Gastrocnemius medialis (tissue), 4 donors: ENCODE data around the gene CPA5. TPM values are rescaled to one million over a fixed set of nuclear protein-coding genes. Genes with fewer than 3 reads are reported as not detected.
"Not testable (repeated sequence)": the region's sequence is repeated elsewhere in the genome, so short reads cannot be mapped to it uniquely, and the experiment has no call there.

Experiments used
- ATAC-seq, 2 donors: fragments of 150-250 bp; one replicate each; pipeline ENCODE4 v1.9.1; 2016
- DNase-seq, 2 donors: peaks; one replicate each; pipeline ENCODE4 v3.0.0-alpha.2; 2019
- H3K27ac ChIP-seq, 4 donors: fragments of 200-600 bp; sonication (generic); 1 replicate in 1 of 4; 2 replicates in 3 of 4; pipeline ENCODE4 v1.5.1; 2016 to 2018; ENCODE audit warnings: mild to moderate bottlenecking in 2 of 4, moderate library complexity in 1 of 4
- H3K27me3 ChIP-seq, 3 donors: fragments of 200-600 bp; sonication (generic) in 2 of 3; 1 replicate in 1 of 3; 2 replicates in 2 of 3; pipeline versions ENCODE4 v1.5.1 to v1.6.0; 2016 to 2019; ENCODE audit warnings: mild to moderate bottlenecking in 1 of 3, moderate library complexity in 1 of 3
- H3K36me3 ChIP-seq, 2 donors: fragments of 200-600 bp; sonication (generic) in 1 of 2; one replicate each; pipeline ENCODE4 v1.5.1; 2017 to 2018
- H3K4me1 ChIP-seq, 2 donors: fragments of 200-600 bp; sonication (generic) in 1 of 2; one replicate each; pipeline ENCODE4 v1.5.1; 2016 to 2017; ENCODE audit warnings: mild to moderate bottlenecking in 2 of 2
- H3K4me3 ChIP-seq, 4 donors: fragments of 200-600 bp; sonication (generic) in 3 of 4; 1 replicate in 1 of 4; 2 replicates in 3 of 4; pipeline ENCODE4 v1.5.1; 2016 to 2019; ENCODE audit warnings: mild to moderate bottlenecking in 2 of 4
- H3K9me3 ChIP-seq, 3 donors: fragments of 200-600 bp; sonication (generic) in 2 of 3; 1 replicate in 1 of 3; 2 replicates in 2 of 3; pipeline ENCODE4 v1.5.1; 2016 to 2019
- POLR2A ChIP-seq, 2 donors: fragments of 450-650 bp; IDR thresholded peaks; one replicate each; pipeline ENCODE4 v1.6.1; 2017; ENCODE audit warnings: antibody characterized with exemption in 2 of 2, mild to moderate bottlenecking in 2 of 2, moderate library complexity in 2 of 2
- in situ Hi-C, 4 donors: fragments of 200-750 bp; cut with MboI; loops; one replicate each; pipeline versions ENCODE4 v1.15.0 to v1.8.0; 2017; ENCODE audit warnings: low sequenced_read_pairs in 4 of 4
- intact Hi-C: fragments of 100-400 bp; cut with DNase I; formaldehyde crosslinking; loops from one replicate; pipeline ENCODE4 v1.15.1; 2023; ENCODE audit warnings: low total_unique reads
- total RNA-seq, 4 donors: library from RNA; depleted of rRNA; stranded (reverse); fragments of >200 nt; gene quantifications; one replicate each; pipeline versions ENCODE4 v1.1.0 to v1.2.3, GENCODE V29; 2016
- TF ChIP-seq, protein P1 (sequence below), 5 experiments: fragments of 450-650 bp in 3 of 5; fragments of 200-600 bp in 2 of 5; sonication (generic) in 2 of 5; IDR thresholded peaks in 4 of 5; conservative IDR thresholded peaks in 1 of 5; 1 replicate in 4 of 5; 2 replicates in 1 of 5; pipeline ENCODE4 v1.5.1; 2016 to 2019; ENCODE audit warnings: antibody characterized with exemption in 5 of 5, mild to moderate bottlenecking in 3 of 5, moderate library complexity in 3 of 5

CPA5 gene
- total RNA-seq, 4 donors from 2014 or later, result not detected

DNA sequence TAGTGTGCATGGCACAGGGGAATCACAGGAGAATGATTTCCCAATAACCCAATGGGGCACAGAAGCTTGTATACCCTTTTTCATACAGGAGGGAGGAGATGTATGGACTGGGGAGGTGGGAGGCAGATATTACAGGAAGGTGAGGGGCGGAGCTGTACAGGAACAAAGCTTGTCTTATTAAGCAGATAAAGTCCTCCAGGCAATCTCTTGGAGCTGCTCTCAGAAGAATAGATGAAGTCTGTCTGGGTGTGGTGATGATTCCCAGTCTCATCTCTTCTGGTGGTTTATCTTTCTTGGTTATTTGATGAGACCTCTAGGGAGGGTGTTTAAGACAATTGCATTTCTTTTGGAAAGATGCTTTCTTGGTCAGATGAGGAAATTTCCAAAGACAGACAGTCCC is 25.1 kb upstream of the CPA5 start:
- H3K27ac ChIP-seq, result no peak overlapping the region
- intact Hi-C loops (no loop called here), in situ Hi-C loops (no loop called here)
- ATAC-seq (no peak), DNase-seq (no peak)
- H3K36me3 ChIP-seq, result no peaks in the 10 kb centered on the region
- H3K4me1 ChIP-seq, result no peaks in the 10 kb centered on the region
- TF ChIP-seq POLR2A (IDR thresholded peaks at IDR 0.05), result no peak
- TF ChIP-seq, protein P1, sequence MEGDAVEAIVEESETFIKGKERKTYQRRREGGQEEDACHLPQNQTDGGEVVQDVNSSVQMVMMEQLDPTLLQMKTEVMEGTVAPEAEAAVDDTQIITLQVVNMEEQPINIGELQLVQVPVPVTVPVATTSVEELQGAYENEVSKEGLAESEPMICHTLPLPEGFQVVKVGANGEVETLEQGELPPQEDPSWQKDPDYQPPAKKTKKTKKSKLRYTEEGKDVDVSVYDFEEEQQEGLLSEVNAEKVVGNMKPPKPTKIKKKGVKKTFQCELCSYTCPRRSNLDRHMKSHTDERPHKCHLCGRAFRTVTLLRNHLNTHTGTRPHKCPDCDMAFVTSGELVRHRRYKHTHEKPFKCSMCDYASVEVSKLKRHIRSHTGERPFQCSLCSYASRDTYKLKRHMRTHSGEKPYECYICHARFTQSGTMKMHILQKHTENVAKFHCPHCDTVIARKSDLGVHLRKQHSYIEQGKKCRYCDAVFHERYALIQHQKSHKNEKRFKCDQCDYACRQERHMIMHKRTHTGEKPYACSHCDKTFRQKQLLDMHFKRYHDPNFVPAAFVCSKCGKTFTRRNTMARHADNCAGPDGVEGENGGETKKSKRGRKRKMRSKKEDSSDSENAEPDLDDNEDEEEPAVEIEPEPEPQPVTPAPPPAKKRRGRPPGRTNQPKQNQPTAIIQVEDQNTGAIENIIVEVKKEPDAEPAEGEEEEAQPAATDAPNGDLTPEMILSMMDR (IDR thresholded peaks at IDR 0.05 in 4 of 5, conservative IDR thresholded peaks at IDR 0.05 in 1 of 5), result no peak
- no peaks in the 10 kb centered on the region for H3K27me3 ChIP-seq
- H3K9me3 ChIP-seq, result no peaks in the 10 kb centered on the region
- no peak overlapping the region for H3K4me3 ChIP-seq

DNA sequence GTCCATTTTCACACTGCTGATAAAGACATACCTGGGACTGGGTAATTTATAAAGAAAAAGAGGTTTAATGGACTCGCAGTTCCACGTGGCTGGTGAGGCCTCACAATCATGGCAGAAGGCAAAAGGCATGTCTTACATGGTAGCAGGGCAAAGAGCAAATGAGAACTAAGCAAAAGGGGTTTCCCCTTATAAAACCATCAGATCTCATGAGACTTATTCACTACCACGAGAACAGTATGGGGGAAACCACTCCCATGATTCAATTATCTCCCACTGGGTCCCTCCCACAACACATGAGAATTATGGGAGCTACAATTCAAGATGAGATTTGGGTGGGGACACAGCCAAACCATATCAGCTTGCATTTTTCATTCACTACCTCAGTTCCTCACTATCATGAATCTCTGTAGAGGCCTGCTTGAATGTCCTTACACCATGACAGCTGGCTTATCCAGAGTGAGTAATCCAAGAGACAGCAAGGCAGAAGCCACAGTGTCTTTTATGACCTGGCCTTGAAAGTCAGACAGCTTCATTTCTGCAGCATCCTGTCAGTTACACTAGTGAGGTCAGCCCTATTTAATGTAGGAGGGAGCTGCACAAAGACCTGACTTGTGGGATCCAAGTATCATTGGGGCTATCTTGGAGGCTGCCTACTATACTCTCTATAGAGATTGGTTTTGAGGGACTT is 22.9 kb upstream of the CPA5 start:
- DNase-seq, H3K27me3 ChIP-seq, ATAC-seq, H3K4me1 ChIP-seq, H3K4me3 ChIP-seq, H3K36me3 ChIP-seq, in situ Hi-C loops, H3K27ac ChIP-seq, H3K9me3 ChIP-seq, intact Hi-C loops: not testable (repeated sequence)

DNA sequence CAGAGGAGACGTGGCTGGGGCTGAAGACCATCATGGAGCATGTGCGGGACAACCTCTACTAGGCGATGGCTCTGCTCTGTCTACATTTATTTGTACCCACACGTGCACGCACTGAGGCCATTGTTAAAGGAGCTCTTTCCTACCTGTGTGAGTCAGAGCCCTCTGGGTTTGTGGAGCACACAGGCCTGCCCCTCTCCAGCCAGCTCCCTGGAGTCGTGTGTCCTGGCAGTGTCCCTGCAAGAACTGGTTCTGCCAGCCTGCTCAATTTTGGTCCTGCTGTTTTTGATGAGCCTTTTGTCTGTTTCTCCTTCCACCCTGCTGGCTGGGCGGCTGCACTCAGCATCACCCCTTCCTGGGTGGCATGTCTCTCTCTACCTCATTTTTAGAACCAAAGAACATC is 22.0 kb upstream of the CPA5 start:
- Histone ChIP-seq H3K36me3 (no peaks in the 10 kb centered on the region), H3K27ac (no peak overlapping the region), H3K4me3 (no peak overlapping the region), H3K9me3 (no peaks in the 10 kb centered on the region), H3K4me1 (no peaks in the 10 kb centered on the region), H3K27me3 (no peaks in the 10 kb centered on the region)
- DNase-seq (no peak), ATAC-seq (no peak)
- TF ChIP-seq, protein P1 (IDR thresholded peaks at IDR 0.05 in 4 of 5, conservative IDR thresholded peaks at IDR 0.05 in 1 of 5), result no peak
- TF ChIP-seq POLR2A (IDR thresholded peaks at IDR 0.05), result no peak
- in situ Hi-C loops, result no loop called here
- intact Hi-C loops, result no loop called here

DNA sequence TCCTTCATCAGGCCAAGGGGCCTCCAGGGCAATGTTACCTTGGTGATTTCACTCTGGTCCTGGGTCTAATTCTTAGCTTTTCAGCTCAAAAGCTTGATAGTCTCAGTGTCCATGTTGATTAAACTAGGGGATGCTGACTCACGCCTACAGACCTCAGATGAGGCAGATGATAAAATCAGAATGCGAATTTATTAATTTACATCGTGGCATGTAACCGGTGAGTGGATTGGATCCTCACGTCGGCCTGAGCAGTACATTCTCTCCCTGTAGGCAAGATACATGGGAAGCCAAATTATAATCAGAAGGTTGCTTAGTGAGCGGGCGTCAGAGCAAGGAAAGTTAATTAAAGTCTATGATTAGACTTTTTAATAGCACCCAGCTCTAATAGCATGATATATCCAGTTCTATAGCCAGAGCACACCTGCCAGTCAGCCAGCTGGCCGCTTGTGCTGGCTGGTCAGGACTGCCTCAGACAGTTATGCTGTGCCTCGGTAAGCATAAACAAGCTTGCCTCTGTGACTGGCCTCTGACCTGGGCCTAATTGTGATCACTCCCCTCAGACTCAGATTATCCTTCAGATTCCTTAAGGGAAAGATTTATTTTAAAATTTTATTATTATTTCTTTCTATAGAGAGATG is 20.2 kb upstream of the CPA5 start:
- intact Hi-C loops, result no loop called here
- Histone ChIP-seq H3K36me3 (no peaks in the 10 kb centered on the region), H3K4me3 (no peak overlapping the region), H3K9me3 (no peaks in the 10 kb centered on the region), H3K4me1 (no peaks in the 10 kb centered on the region), H3K27ac (no peak overlapping the region), H3K27me3 (no peaks in the 10 kb centered on the region)
- DNase-seq (no peak), ATAC-seq (no peak)
- in situ Hi-C loops, result no loop called here
- TF ChIP-seq POLR2A (IDR thresholded peaks at IDR 0.05), result no peak

DNA sequence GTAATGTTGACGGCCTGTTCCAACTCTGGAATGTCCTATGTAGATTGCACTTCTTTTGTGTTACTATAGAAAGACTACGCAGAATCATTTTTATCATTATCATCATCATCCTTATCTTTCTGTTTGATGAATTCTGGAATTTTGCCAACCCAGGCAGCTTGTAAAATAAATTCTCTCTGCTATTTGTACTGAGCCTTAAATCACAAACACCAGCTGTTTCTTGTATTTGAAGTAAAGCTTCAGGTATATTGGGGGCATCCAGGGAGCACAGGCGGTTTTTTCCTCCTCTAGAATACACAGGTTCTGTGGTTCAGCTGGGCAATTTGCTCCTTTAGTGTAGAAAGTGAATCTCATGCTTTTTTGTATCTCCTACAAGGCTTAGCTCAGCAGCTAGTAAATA is 14.9 kb upstream of the CPA5 start:
- no peak for DNase-seq
- no peak for ATAC-seq
- Histone ChIP-seq H3K9me3 (no peaks in the 10 kb centered on the region), H3K4me1 (no peaks in the 10 kb centered on the region), H3K4me3 (no peak overlapping the region), H3K27ac (no peak overlapping the region), H3K27me3 (no peaks in the 10 kb centered on the region), H3K36me3 (no peaks in the 10 kb centered on the region)
- intact Hi-C loops, result no loop called here
- TF ChIP-seq, protein P1 (IDR thresholded peaks at IDR 0.05 in 4 of 5, conservative IDR thresholded peaks at IDR 0.05 in 1 of 5), result no peak
- TF ChIP-seq POLR2A (IDR thresholded peaks at IDR 0.05), result no peak
- in situ Hi-C loops, result no loop called here
